ENCODE measurements around the gene RDH14. TPM values are rescaled to one million over a fixed set of nuclear protein-coding genes. Genes with fewer than 3 reads are reported as not detected.

The RDH14 gene
- total RNA-seq, 1 experiment from 2014 or later, result 22.4 TPM

GRCh38 chr2:18519914-18520450 lies 40.5 kb downstream of the RDH14 start:
- TF ChIP-seq IRF2 (CRISPR knock-in tag; IDR thresholded peaks at IDR 0.05; ENCODE audit: borderline replicate concordance, low read depth) (no peak), ATF1 (CRISPR knock-in tag; IDR thresholded peaks at IDR 0.05) (no peak), ZNF425 (CRISPR knock-in tag; conservative IDR thresholded peaks at IDR 0.05) (no peak), RORB (CRISPR knock-in tag; IDR thresholded peaks at IDR 0.05) (no peak), E2F1 (CRISPR knock-in tag; IDR thresholded peaks at IDR 0.05) (no peak), FOXP4 (CRISPR knock-in tag; IDR thresholded peaks at IDR 0.05) (no peak), NFATC4 (CRISPR knock-in tag; IDR thresholded peaks at IDR 0.05) (no peak)
- CTCF ChIA-PET, result interaction anchor here (0.9 to 3.3 kb wide), 32 partner anchors 8 to 1331 kb away, joined by 3 to 27 read pairs (median 5); partner anchors contain the start of genes OSR1 and RDH14
- Mint-ChIP-seq H3K4me1 (peaks cover 9% of the 10 kb centered on the region), H3K9me3 (no peaks in the 10 kb centered on the region), H3K27me3 (ENCODE audit: low read depth) (no peaks in the 10 kb centered on the region; the same call in 1 of the 2 replicates), H3K27ac (no peak overlapping the region), H3K4me3 (no peak overlapping the region), H3K36me3 (no peaks in the 10 kb centered on the region)
- POLR2A ChIA-PET, result interaction anchor here (1.4 kb wide), 1 partner anchor 40 kb away, joined by 5 read pairs; the partner anchor contains the start of gene RDH14
- no peak for ATAC-seq
- no peak for DNase-seq (ENCODE audit: low spot score)

- no peaks in the 10 kb centered on the region; the same call in 1 of the 2 replicates for H3K27me3 Mint-ChIP-seq (ENCODE audit: low read depth)
- DNase-seq (ENCODE audit: low spot score) (no peak), ATAC-seq (no peak)
- CTCF ChIA-PET, result interaction anchor here (0.9 kb wide), 1 partner anchor 170 kb away, joined by 3 read pairs; no protein-coding TSS in a partner anchor
- H3K36me3 Mint-ChIP-seq, result no peaks in the 10 kb centered on the region
- TF ChIP-seq ZNF281 (CRISPR knock-in tag; IDR thresholded peaks at IDR 0.05), result no peak
- no peak for TF ChIP-seq IRF2 (CRISPR knock-in tag; IDR thresholded peaks at IDR 0.05; ENCODE audit: borderline replicate concordance, low read depth)
- no peak for TF ChIP-seq EMX1 (CRISPR knock-in tag; IDR thresholded peaks at IDR 0.05)
- no peak for TF ChIP-seq GTF2I (CRISPR knock-in tag; conservative IDR thresholded peaks at IDR 0.05)
- no peak for TF ChIP-seq NFYB (CRISPR knock-in tag; conservative IDR thresholded peaks at IDR 0.05; ENCODE audit: low read depth)
- no peak for TF ChIP-seq PRDM15 (CRISPR knock-in tag; IDR thresholded peaks at IDR 0.05)
- TF ChIP-seq CREB1 (CRISPR knock-in tag; IDR thresholded peaks at IDR 0.05), result no peak
- TF ChIP-seq E2F4 (CRISPR knock-in tag; IDR thresholded peaks at IDR 0.05; ENCODE audit: borderline replicate concordance, low read depth), result no peak
- TF ChIP-seq ZNF396 (CRISPR knock-in tag; IDR thresholded peaks at IDR 0.05; ENCODE audit: borderline replicate concordance), result no peak
- TF ChIP-seq ZNF671 (CRISPR knock-in tag; IDR thresholded peaks at IDR 0.05), result no peak
- TF ChIP-seq ZBTB21 (CRISPR knock-in tag; IDR thresholded peaks at IDR 0.05; ENCODE audit: borderline replicate concordance), result no peak
- H3K9me3 Mint-ChIP-seq, result no peaks in the 10 kb centered on the region
- H3K4me1 Mint-ChIP-seq, result peaks cover 9% of the 10 kb centered on the region
- H3K27ac Mint-ChIP-seq, result no peak overlapping the region
- no peak overlapping the region for H3K4me3 Mint-ChIP-seq
- POLR2A ChIA-PET, result no interaction called here
Measured at GRCh38 chr2:18518116-18519111, 42.0 kb downstream of the RDH14 start.

Data from WTC11 (cell line).